MCF 10A (cell line): ENCODE data around the gene TAF3. TPM values are rescaled to one million over a fixed set of nuclear protein-coding genes. Genes with fewer than 3 reads are reported as not detected.
"Not testable (repeated sequence)": the region's sequence is repeated elsewhere in the genome, so short reads cannot be mapped to it uniquely, and the experiment has no call there.

Source experiments
- BruUV-seq: library from RNA; stranded (reverse); fragments of 400-500 nt; replicated peaks from 2 replicates; lab custom pipeline; 2021; lab: Mats Ljungman, UMichigan
- CTCF ChIA-PET: fragments of 300-600 bp; sonication (Branson Sonifier 250); formaldehyde crosslinking; extraction: SDS; loops from one replicate; lab custom pipeline; 2021; ENCODE audit warnings: antibody characterized with exemption, inconsistent platforms; lab: Yijun Ruan, JAX
- POLR2A ChIA-PET: fragments of 300-600, 350-650 bp; sonication (Branson Sonifier 250); formaldehyde crosslinking; extraction: SDS; loops from one replicate; lab custom pipeline; 2020; ENCODE audit warnings: antibody characterized with exemption, inconsistent platforms; lab: Yijun Ruan, JAX
- DNase-seq: peaks from one replicate; pipeline ENCODE4 v3.0.0-alpha.2; 2018; ENCODE audit not compliant: unreplicated experiment
- H3K27ac Mint-ChIP-seq: one replicate; pipeline ENCODE4 v1.8.0; 2022; ENCODE audit warnings: mild to moderate bottlenecking, low read depth, mixed read lengths; ENCODE audit not compliant: unreplicated experiment
- H3K27me3 Mint-ChIP-seq: one replicate; pipeline ENCODE4 v1.8.0; 2022; ENCODE audit warnings: mixed read lengths; ENCODE audit not compliant: insufficient read depth, unreplicated experiment
- H3K36me3 Mint-ChIP-seq: one replicate; pipeline ENCODE4 v1.8.0; 2022; ENCODE audit warnings: mild to moderate bottlenecking, moderate library complexity, mixed read lengths; ENCODE audit not compliant: insufficient read depth, unreplicated experiment
- H3K4me1 Mint-ChIP-seq: one replicate; pipeline ENCODE4 v1.8.0; 2022; ENCODE audit warnings: mixed read lengths; ENCODE audit not compliant: insufficient read depth, unreplicated experiment
- H3K4me3 Mint-ChIP-seq: one replicate; pipeline ENCODE4 v1.8.0; 2022; ENCODE audit warnings: mild to moderate bottlenecking, moderate library complexity, mixed read lengths; ENCODE audit not compliant: unreplicated experiment
- H3K9me3 Mint-ChIP-seq: one replicate; pipeline ENCODE4 v1.8.0; 2022; ENCODE audit warnings: mixed read lengths; ENCODE audit not compliant: unreplicated experiment
- intact Hi-C: fragments of 100-400 bp; cut with micrococcal nuclease; formaldehyde crosslinking; loops from 2 replicates; pipeline ENCODE4 v1.14.1; 2022
- total RNA-seq: library from RNA; stranded (reverse); gene quantifications from 2 replicates; pipeline ENCODE4 v1.2.3, GENCODE V29; 2022
- TF ChIP-seq, protein P1 (sequence below): fragments of 200-600 bp; IDR thresholded peaks from one replicate; pipeline ENCODE4 v1.8.0; 2022; ENCODE audit warnings: antibody characterized with exemption, mild to moderate bottlenecking; ENCODE audit not compliant: unreplicated experiment

Gene TAF3
- total RNA-seq, 1 experiment from 2014 or later, result 9.9 TPM

DNA sequence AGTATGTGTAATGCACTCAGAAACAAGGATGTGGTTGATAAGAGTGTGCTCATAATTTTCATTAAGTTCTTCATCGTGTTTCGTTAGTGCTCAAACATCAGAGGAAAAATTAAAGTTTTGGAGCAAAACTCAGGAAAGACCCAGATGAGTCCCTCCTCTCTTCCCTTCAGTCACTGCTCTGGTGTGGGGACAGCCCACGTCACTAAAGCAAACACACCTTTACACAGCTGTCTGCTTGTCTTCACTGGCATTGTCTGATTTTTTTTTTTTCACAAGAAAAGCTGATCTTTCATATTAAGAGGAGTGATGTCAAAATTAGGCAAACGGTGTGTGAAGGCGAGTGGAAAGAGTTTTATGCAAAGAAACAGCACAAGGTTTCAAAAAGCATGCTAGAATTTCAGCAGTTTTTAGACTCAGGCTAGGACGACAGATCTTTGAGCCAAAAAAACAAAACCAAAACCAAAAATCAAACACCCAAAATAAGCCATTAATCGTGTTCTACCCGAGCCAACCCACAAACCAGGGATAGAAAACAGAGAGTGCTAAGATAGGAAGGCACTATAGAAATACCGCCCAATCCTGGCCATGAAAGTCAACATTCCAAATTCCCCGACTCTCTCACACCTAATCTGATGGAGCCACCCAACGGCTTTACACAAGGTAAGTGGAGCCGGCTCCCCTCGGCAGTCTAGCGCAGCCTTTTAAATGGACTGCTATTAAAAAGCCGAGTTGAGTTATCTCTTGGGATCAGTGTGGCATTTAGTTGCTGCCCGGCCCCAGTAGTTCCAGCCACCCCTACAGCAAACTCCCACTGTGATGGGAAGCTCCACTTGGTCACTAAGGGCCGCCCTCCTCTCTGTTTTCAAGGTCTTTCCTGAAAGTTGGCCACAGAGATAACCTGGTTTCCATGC lies 208.3 kb downstream of the TAF3 start:
- ChIA-PET CTCF (interaction anchor here (0.7 kb wide), 2 partner anchors 21 to 27 kb away, joined by 3 to 4 read pairs; no protein-coding TSS in a partner anchor), POLR2A (no interaction called here)
- Mint-ChIP-seq H3K4me3 (no peak overlapping the region), H3K9me3 (no peaks in the 10 kb centered on the region), H3K27me3 (no peaks in the 10 kb centered on the region), H3K4me1 (no peaks in the 10 kb centered on the region), H3K36me3 (no peaks in the 10 kb centered on the region), H3K27ac (no peak overlapping the region)
- BruUV-seq, result no TSS peak
- DNase-seq, result no peak
- TF ChIP-seq, protein P1, sequence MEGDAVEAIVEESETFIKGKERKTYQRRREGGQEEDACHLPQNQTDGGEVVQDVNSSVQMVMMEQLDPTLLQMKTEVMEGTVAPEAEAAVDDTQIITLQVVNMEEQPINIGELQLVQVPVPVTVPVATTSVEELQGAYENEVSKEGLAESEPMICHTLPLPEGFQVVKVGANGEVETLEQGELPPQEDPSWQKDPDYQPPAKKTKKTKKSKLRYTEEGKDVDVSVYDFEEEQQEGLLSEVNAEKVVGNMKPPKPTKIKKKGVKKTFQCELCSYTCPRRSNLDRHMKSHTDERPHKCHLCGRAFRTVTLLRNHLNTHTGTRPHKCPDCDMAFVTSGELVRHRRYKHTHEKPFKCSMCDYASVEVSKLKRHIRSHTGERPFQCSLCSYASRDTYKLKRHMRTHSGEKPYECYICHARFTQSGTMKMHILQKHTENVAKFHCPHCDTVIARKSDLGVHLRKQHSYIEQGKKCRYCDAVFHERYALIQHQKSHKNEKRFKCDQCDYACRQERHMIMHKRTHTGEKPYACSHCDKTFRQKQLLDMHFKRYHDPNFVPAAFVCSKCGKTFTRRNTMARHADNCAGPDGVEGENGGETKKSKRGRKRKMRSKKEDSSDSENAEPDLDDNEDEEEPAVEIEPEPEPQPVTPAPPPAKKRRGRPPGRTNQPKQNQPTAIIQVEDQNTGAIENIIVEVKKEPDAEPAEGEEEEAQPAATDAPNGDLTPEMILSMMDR, result no peak
- intact Hi-C loops, result no loop called here

DNA sequence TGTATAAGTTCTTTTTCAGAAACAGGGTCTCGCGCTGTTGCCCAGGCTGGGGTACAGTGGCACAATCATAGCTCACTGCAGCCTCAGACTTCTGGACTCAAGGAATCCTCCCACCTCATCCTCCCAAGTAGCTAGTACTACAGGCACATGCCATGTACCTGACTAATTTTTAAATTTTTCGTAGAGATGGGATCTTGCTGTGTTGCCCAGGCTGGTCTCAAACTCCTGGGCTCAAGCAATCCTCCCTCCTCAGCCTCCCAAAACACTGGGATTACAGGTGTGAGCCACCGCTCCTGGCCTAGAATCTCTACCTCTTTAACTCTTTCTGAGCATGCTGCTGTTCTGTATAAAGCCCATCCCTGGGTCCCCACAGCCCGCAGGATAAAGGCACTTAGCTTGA lies 212.9 kb downstream of the TAF3 start:
- H3K36me3 Mint-ChIP-seq, CTCF ChIA-PET, H3K27me3 Mint-ChIP-seq, intact Hi-C loops, H3K27ac Mint-ChIP-seq, DNase-seq, H3K4me3 Mint-ChIP-seq, BruUV-seq, H3K9me3 Mint-ChIP-seq, H3K4me1 Mint-ChIP-seq: not testable (repeated sequence)
- POLR2A ChIA-PET, result interaction anchor here (1.2 kb wide), 1 partner anchor 11 kb away, joined by 4 read pairs; no protein-coding TSS in a partner anchor

GRCh38 chr10:8032558-8032957 lies 214.3 kb downstream of the TAF3 start:
- no peak overlapping the region for H3K4me3 Mint-ChIP-seq
- H3K9me3 Mint-ChIP-seq, result no peaks in the 10 kb centered on the region

GRCh38 chr10:8033812-8034465 lies 215.6 kb downstream of the TAF3 start:
- no peak overlapping the region for H3K4me3 Mint-ChIP-seq

More at GRCh38 chr10:8032558-8032957, 214.3 kb downstream of the TAF3 start:
- DNase-seq, result no peak
- intact Hi-C loops, result no loop called here
- BruUV-seq, result no TSS peak
- TF ChIP-seq, protein P1, result no peak
- no peak overlapping the region for H3K27ac Mint-ChIP-seq
- no peaks in the 10 kb centered on the region for H3K36me3 Mint-ChIP-seq
- CTCF ChIA-PET, result no interaction called here
- POLR2A ChIA-PET, result interaction anchor here (0.6 kb wide), 1 partner anchor 8 kb away, joined by 4 read pairs; no protein-coding TSS in a partner anchor
- H3K4me1 Mint-ChIP-seq, result no peaks in the 10 kb centered on the region
- H3K27me3 Mint-ChIP-seq, result peaks cover 8% of the 10 kb centered on the region

More at GRCh38 chr10:8033812-8034465, 215.6 kb downstream of the TAF3 start:
- TF ChIP-seq, protein P1, result no peak
- no peak for DNase-seq
- intact Hi-C loops, result no loop called here
- no peak overlapping the region for H3K27ac Mint-ChIP-seq
- peaks cover 21% of the 10 kb centered on the region for H3K27me3 Mint-ChIP-seq
- POLR2A ChIA-PET, result no interaction called here
- H3K9me3 Mint-ChIP-seq, result no peaks in the 10 kb centered on the region
- BruUV-seq, result no TSS peak
- CTCF ChIA-PET, result interaction anchor here (0.6 to 0.9 kb wide), 4 partner anchors 22 to 1266 kb away, joined by 3 read pairs; no protein-coding TSS in a partner anchor
- no peaks in the 10 kb centered on the region for H3K4me1 Mint-ChIP-seq
- H3K36me3 Mint-ChIP-seq, result no peaks in the 10 kb centered on the region
